Prostate gland (tissue), 2 donors: Measurements from ENCODE around the gene RAB43.

ENCODE experiments used
- POLR2A ChIP-seq: fragments of 450-650 bp; IDR thresholded peaks from one replicate; pipeline ENCODE4 v1.6.1; 2016; ENCODE audit warnings: antibody characterized with exemption, mild to moderate bottlenecking
- POLR2AphosphoS5 ChIP-seq: sonication (generic); formaldehyde crosslinking; IDR thresholded peaks from one replicate; pipeline ENCODE4 v1.6.1; 2017; ENCODE audit warnings: antibody characterized with exemption
- TF ChIP-seq, protein P1 (sequence below), 4 experiments: fragments of 200-600 bp in 2 of 4; fragments of 450-650 bp in 2 of 4; sonication (generic) in 2 of 4; IDR thresholded peaks; 1 replicate in 3 of 4; 2 replicates in 1 of 4; pipeline ENCODE4 v1.5.1; 2016 to 2019; ENCODE audit warnings: antibody characterized with exemption in 4 of 4, mild to moderate bottlenecking in 2 of 4, moderate library complexity in 2 of 4

DNA sequence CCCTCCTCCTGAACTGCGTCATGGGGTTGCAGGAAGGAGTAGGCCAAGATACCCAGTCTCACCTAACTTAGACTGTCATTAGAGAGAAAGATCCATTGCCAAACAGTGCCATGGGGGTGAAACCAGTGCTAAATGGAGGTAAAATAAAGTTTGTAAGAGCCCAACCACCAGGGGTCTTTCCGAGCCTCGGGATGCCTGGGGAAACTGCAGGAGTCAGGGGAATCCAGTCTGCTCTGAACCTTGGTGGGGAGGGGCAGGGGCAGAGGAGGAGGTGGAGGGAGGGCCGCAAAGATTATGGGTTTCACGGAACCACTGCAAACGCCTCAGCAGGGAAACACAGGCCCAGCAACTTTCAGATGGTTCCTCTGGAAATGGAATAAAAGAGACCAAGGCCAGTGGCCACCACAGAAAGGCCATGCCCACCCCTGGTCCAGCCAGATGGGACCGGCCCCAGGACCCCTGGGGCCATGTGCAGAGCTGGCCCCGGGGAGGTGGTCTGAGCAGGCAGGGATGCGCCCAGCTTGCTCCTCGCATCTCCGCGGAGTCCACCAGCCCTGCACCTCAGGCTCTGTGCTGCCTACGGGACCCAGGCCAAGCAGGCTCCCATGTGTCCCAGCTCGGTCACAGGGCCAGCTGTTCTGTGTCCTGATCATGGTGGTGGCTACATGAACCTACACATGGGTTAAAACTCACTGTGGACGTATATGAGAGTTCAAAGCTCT is 80.9 kb downstream of the RAB43 start:
- TF ChIP-seq, protein P1, sequence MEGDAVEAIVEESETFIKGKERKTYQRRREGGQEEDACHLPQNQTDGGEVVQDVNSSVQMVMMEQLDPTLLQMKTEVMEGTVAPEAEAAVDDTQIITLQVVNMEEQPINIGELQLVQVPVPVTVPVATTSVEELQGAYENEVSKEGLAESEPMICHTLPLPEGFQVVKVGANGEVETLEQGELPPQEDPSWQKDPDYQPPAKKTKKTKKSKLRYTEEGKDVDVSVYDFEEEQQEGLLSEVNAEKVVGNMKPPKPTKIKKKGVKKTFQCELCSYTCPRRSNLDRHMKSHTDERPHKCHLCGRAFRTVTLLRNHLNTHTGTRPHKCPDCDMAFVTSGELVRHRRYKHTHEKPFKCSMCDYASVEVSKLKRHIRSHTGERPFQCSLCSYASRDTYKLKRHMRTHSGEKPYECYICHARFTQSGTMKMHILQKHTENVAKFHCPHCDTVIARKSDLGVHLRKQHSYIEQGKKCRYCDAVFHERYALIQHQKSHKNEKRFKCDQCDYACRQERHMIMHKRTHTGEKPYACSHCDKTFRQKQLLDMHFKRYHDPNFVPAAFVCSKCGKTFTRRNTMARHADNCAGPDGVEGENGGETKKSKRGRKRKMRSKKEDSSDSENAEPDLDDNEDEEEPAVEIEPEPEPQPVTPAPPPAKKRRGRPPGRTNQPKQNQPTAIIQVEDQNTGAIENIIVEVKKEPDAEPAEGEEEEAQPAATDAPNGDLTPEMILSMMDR (IDR thresholded peaks at IDR 0.05) = no peak
- no peak for TF ChIP-seq POLR2AphosphoS5
- TF ChIP-seq POLR2A = no peak
